ENCODE results near the gene OR2T10. TPM values are rescaled to one million over a fixed set of nuclear protein-coding genes. Genes with fewer than 3 reads are reported as not detected.
"Not testable (repeated sequence)": the region's sequence is repeated elsewhere in the genome, so short reads cannot be mapped to it uniquely, and the experiment has no call there.

The OR2T10 gene, protein sequence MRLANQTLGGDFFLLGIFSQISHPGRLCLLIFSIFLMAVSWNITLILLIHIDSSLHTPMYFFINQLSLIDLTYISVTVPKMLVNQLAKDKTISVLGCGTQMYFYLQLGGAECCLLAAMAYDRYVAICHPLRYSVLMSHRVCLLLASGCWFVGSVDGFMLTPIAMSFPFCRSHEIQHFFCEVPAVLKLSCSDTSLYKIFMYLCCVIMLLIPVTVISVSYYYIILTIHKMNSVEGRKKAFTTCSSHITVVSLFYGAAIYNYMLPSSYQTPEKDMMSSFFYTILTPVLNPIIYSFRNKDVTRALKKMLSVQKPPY
- total RNA-seq = not detected
- long read RNA-seq = 0 reads

DNA sequence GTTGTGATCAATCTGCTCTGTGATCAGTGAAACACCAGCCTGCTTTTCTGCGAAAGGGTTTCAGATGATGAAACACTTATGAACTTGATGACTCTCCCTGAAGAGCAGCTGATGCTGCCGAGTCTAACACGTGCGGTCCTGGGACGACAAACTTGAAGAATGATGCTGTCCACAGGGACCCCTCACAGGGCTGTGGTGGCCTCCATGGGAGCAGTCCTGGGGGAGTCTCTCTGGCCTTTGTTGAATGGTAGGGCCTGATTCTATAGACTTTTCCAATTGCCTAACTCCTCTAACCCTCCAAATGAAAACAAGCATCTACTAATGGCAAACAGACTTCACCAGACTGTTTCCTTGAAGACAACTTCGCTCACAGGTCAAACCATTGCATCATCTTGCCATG is at the start of gene OR2T10:
TSS of gene OR2T10 (minus strand) at position 112 of the 400 bp plus-strand sequence. CDS start 3,932 bp downstream, outside the sequence.
- no peak for ATAC-seq
- DNase-seq = no peak
- intact Hi-C loops (cut with DNase I) = no loop called here
- no peaks in the 10 kb centered on the region for H3K27me3 ChIP-seq (ENCODE audit: low read depth)
- TF ChIP-seq CTCF (IDR thresholded peaks at IDR 0.05) = no peak
- H3K27ac ChIP-seq = no peak within 1 kb of the TSS
- no peak within 1 kb of the TSS for H3K4me3 ChIP-seq
- H3K36me3 ChIP-seq = no peaks in the 10 kb centered on the region
- H3K9me3 ChIP-seq = no peaks in the 10 kb centered on the region
- H3K4me1 ChIP-seq = no peaks in the 10 kb centered on the region

- H3K27ac ChIP-seq; H3K4me1 ChIP-seq; H3K4me3 ChIP-seq; H3K9me3 ChIP-seq; DNase-seq; H3K27me3 ChIP-seq (ENCODE audit: low read depth); H3K36me3 ChIP-seq; ATAC-seq; intact Hi-C loops (cut with DNase I): not testable (repeated sequence)
Observed at GRCh38 chr1:248645178-248645577, 47.7 kb upstream of the OR2T10 start, which contains the start of gene OR2T35. Gene OR2T35, minus strand, starts transcription at chr1:248645278. Its CDS starts 6,020 bp downstream, at chr1:248639258.

DNA sequence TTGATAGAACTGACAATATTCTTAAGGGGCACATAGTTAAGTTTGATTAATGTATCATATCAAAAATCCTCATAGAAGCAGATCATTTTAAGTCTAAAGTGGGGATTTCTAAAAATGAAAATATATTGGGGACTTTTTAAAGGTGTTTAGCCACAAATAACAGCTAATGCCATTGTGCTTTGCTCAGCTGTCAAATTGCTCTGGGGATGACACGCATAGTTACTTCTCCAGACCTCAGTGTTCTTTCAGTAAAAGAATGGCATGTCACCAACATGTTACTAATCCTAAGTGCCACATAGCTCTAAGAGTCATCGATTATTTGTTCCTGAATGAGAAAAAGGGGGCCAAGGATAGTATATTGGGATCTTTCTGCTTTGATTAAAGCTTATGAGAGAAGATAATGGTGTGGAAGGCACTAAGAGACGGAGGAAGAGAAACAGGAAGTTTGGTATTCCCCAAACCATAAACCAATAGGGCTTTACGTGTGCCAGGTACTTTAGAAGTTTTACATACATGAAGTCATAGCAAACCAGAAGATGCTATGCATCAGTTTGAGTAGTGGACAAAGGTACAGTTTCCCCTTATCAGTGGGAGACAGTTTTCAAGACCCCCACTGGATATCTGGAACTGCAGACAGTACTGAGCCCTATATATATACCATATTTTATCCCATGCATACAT is 45.6 kb upstream of the OR2T10 start:
- ATAC-seq; DNase-seq; H3K27ac ChIP-seq; H3K27me3 ChIP-seq (ENCODE audit: low read depth); H3K4me3 ChIP-seq; H3K36me3 ChIP-seq; intact Hi-C loops (cut with DNase I); H3K4me1 ChIP-seq; H3K9me3 ChIP-seq: not testable (repeated sequence)

DNA sequence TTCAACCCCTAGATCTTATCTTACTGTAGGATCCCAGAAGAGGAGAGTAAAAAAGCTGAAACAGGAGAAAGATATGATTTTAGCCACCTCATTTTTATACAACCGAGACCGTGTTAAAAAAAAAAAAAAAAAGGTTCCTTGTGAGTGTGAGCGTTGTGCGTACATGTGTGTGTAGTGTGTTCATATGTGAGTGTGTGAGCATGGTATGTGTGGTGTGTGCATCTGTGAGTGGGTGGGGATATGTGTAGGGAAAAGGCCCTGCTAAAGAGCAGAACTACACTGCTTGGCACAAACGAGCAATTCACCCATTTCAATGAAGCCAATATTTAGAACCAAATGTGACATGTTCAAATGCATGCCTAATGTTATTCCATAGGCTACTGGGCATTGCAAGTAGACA is 44.1 kb upstream of the OR2T10 start:
- H3K4me1 ChIP-seq; H3K36me3 ChIP-seq; ATAC-seq; intact Hi-C loops (cut with DNase I); DNase-seq; H3K27me3 ChIP-seq (ENCODE audit: low read depth); H3K4me3 ChIP-seq; H3K27ac ChIP-seq; H3K9me3 ChIP-seq: not testable (repeated sequence)

DNA sequence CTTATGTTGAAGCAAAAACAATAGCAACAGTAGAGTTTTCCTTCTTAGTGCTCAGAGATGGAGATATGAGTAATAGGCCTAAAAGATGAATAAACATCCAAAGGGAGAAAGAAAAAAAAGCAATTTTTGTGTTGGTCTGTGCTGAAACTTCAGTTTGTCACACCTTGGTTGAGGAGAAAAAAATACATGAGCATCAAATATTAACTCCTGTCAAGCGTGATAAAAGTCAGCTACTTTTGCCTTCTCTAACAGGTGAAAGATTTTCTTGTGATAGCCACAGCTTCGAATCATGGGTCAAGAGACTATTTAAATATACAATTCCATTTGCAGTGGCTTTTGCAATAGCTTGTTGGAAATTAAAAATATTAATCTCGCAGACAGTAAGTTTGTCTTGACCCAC is 43.4 kb upstream of the OR2T10 start:
- H3K27me3 ChIP-seq (ENCODE audit: low read depth); H3K27ac ChIP-seq; H3K36me3 ChIP-seq; ATAC-seq; intact Hi-C loops (cut with DNase I); H3K4me1 ChIP-seq; H3K9me3 ChIP-seq; DNase-seq; H3K4me3 ChIP-seq: not testable (repeated sequence)

GRCh38 chr1:248639652-248640051 is 42.2 kb upstream of the OR2T10 start:
- DNase-seq; H3K27ac ChIP-seq; ATAC-seq; H3K36me3 ChIP-seq; H3K9me3 ChIP-seq; intact Hi-C loops (cut with DNase I); H3K4me1 ChIP-seq; H3K4me3 ChIP-seq; H3K27me3 ChIP-seq (ENCODE audit: low read depth): not testable (repeated sequence)

DNA sequence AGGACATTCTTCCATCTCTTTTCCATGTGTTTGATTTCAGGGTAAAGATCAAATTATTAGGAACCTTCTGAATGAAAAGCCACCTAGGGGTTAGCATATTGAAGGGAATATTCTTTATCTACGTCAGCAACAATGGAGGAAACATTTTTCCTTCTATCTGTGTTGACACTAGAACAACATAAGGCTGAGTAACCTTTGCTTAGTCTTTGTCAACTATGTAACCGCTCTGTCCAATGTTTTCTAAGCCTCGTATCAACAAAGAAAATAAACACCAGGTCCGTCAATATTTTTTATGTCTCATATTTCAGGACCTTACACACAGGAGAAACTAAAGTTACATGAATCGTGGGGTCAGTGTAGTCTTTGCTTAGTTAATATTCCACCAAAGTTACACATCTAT is 39.1 kb upstream of the OR2T10 start:
- H3K27ac ChIP-seq; ATAC-seq; DNase-seq; H3K9me3 ChIP-seq; H3K36me3 ChIP-seq; H3K27me3 ChIP-seq (ENCODE audit: low read depth); H3K4me1 ChIP-seq; H3K4me3 ChIP-seq; intact Hi-C loops (cut with DNase I): not testable (repeated sequence)

DNA sequence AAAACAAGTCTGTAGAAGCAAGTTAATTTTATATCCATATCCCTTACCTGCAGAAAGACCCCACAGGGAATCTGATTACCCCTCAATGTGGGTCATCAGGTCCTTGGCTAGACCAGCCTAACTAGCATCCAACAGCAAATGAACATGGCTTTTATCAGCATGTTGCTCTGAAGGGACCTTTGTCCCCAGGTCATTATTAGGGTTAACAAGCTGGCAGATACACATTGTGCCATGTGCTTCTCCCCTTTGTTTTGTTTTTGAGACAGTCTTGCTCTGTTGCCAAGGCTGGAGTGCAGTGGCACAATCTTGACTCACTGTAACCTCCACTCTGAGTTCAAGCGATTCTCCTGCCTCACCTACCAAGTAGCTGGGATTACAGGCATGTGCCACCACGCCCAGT is 37.5 kb upstream of the OR2T10 start, which contains the start of gene OR2T11:
TSS of gene OR2T11 (minus strand) at position 101 of the 400 bp plus-strand sequence. CDS start 7,963 bp downstream, outside the sequence.
- H3K36me3 ChIP-seq; H3K9me3 ChIP-seq; ATAC-seq; H3K27ac ChIP-seq; DNase-seq; H3K27me3 ChIP-seq (ENCODE audit: low read depth); H3K4me1 ChIP-seq; H3K4me3 ChIP-seq; intact Hi-C loops (cut with DNase I): not testable (repeated sequence)

DNA sequence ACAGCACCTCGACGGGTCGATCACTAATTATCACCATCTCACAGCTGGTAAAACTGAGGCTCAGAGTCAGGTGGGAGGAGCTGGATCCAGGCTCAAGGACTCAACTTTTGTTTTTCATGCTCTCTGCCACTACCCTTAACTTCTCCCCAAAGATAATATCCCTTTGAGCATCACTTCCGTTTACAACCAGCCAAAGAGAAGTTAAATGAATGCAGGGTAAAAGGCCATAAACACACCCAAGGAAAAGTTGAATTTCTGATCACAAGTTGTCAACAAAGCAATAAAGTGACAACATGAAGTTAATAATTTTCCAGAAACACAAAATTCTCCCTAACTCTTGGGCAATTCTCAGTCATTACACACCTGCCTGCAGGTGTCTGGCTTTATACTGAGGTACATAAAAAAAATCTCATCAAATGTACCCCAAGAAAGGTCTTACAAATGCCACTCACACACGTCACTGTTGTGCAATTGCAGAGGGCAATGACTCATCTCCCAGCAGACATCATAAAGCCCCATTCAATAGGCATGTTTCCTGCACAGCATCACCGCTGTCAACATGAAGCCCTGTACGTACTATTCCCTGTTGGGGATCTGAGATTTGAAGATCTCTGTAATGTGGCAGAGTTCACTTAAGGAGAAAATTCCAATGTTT is 34.0 kb upstream of the OR2T10 start:
- ATAC-seq (no peak), DNase-seq (no peak)
- no peak overlapping the region for H3K4me3 ChIP-seq
- intact Hi-C loops (cut with DNase I) = no loop called here
- H3K9me3 ChIP-seq = no peaks in the 10 kb centered on the region
- no peaks in the 10 kb centered on the region for H3K4me1 ChIP-seq
- no peak overlapping the region for H3K27ac ChIP-seq
- H3K27me3 ChIP-seq (ENCODE audit: low read depth) = no peaks in the 10 kb centered on the region
- TF ChIP-seq CTCF (IDR thresholded peaks at IDR 0.05) = no peak
- H3K36me3 ChIP-seq = no peaks in the 10 kb centered on the region
